Activated CD4-positive, CD25-positive, alpha-beta regulatory T cell treated with anti-CD3 and anti-CD28 coated beads, Interleukin-2, amount 50 U/mL, for 72 hours (primary cell): Measurements from ENCODE around the gene SRSF3.
A peak's percentile ranks its signal among the peaks of the same experiment; 100 is the strongest.
"Not testable (repeated sequence)": the region's sequence is repeated elsewhere in the genome, so short reads cannot be mapped to it uniquely, and the experiment has no call there.

Experiments used
- DNase-seq: peaks from one replicate; pipeline ENCODE4 v3.0.0; 2021

Gene SRSF3

DNA sequence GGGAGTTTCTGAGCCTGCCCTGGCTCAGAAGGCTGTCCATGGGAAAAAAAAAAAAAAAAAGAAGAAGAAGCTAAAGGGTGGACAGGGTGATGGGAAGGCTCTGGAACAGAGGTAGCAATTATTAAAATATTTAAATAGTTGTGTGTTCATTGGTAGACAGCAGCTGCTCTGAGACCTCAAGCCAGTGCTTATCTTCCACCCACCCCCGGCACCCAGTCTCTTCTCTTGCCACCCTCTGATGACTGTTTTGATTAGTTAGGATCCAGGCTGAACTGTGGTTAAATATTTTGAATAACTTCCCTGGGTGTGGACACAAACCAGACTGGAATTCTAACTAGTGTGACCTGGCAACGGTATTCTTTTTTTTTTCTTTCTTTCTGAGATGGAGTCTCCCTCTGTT, 16.9 kb upstream of the SRSF3 start:
- no peak for DNase-seq

DNA sequence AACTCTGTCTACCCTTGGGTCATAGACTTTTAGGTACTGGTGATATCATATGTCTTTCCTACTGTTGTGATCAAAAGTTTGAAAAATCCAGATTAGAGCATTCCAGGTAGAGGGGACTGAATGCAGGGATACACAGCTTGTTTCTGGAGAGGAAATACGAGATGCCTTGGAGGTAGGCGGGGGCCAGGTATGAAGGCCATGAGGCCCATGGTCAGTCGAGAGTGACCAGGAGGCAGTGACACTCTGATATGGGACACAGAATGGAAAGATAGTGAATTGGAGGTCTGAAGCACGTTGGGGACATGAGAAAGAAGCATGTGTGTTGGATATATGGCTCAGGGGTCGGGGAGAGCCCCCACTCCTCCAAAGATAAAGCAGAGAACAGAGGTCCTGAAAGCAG, 16.1 kb upstream of the SRSF3 start:
- DNase-seq, result no peak

DNA sequence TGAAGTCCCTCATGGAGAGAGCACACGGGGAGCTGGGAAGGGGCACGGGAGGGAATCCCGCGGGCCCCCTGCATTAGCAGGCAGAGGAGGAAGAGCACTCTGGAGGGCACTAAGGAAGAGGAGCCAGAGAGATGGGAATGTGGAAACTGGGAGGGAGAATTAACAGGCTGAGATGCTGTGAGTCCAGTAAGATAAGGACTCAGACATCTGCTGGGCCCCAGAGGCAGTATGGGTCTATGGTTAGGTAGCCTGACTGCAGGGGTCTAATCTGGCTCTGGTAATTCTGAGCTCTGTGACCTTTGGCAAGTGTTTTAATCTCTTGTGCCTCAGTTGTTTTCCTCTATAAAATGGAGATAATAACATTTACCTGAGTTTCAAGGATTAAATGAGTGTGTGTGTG, 15.7 kb upstream of the SRSF3 start:
- no peak for DNase-seq

DNA sequence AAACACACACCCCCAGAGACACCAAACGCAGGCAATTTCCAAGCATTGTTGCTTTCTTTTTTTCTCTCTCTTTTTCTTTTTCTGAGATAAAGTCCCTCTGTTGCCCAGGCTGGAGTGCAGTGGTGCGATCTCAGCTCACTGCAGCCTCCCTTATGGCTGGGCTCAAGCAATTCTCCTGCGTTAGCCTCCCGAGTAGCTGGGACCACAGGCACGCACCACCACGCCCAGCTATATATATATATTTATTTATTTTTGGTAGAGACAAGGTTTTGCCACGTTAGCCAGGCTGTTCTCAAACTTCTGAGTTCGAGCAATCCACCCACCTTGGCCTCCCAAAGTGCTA, 14.0 kb upstream of the SRSF3 start:
- DNase-seq, result no peak

DNA sequence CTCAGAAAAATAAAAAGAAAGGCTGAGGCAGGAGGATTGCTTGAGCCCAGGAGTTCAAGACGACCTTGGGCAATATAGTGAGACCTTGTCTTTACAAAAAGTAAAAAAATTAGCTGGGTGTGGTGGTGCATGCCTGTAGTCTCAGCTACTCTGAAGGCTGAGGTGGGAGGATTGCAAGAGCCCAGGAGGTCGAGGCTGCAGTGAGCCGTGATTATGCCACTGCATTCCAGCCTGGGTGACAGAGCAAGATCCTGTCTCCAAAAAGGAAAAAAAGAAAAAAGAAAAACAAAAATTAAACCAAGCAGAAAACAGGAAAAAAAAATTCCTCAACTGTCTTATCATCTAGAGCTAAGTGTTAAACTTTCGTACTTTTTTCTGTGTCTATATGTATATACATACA, 12.4 kb upstream of the SRSF3 start:
- no peak for DNase-seq

DNA sequence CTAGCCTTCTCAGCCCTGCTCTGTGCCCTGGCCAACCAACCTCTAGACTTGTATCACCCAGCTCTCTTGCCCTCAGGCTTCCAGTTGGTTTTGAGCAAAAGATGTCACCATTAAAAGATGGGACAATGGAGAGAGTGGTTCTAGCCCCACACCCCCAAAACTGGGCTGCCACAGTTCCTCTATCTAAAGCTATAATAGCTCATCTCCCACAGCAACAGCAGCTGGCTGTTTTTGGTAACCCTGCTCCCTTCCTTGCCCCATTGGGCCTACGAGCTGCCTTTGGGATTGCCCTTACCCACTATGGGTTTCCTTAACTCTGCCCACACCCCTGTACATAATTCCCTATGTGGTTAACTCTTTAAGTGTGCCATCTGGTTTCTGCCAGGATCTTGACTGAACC, 7.6 kb upstream of the SRSF3 start:
- no peak for DNase-seq

DNA sequence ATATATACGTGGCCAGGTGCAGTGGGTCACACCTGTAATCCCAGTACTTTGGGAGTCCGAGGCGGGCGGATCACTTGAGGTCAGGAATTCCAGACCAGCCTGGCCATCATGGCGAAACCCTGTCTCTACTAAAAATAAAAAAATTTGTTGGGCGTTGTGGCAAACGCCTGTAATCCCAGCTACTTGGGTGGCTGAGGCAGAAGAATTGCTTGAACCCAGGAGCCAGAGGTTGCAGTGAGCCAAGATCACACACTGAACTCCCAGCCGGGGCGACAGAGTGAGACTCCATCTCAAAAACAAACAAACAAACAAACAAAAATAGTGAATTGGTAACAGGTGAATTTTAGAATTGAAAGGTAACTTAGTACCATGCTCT, 5.1 kb upstream of the SRSF3 start:
- DNase-seq, result not testable (repeated sequence)

DNA sequence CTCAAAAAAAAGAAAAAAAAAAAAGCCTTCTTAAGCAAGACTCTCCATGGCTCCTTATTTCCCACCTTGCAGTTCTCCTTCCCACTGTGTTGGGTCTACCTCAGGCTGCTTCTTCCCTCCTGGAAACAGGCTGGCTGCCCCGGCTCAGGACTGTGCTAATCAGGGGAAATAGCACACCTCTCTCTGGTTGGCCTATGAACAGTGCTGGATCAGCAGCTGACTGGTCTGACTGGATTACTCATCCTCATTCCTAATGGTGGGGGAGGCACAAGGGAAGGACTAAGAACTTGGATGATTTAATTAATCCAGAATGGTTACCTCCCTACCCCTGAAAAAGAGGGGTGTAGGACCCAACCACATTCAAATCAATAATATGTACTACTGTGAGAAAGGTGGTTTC, 3.9 kb upstream of the SRSF3 start:
- no peak for DNase-seq

DNA sequence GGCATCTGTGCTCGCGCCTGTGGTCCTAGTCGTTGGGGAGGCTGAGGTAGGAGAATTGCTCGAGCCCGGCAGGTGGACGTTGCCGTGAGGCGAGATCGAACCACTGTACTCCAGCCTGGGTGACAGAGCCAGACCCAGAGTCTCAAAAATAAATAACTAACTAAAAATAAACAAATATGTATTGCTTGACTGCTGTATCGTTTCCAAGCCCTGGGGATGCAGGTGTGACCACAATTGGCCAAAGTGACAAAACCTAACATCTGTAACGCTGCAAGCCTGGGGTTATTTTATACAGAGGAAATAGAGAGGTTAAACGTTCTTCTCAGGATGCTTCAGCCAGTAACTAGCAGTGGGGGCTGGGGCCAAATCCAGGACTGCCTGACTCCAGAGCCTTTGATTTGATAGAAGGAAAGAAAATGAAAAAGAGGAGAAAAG, 1.9 kb upstream of the SRSF3 start:
- DNase-seq, result no peak

DNA sequence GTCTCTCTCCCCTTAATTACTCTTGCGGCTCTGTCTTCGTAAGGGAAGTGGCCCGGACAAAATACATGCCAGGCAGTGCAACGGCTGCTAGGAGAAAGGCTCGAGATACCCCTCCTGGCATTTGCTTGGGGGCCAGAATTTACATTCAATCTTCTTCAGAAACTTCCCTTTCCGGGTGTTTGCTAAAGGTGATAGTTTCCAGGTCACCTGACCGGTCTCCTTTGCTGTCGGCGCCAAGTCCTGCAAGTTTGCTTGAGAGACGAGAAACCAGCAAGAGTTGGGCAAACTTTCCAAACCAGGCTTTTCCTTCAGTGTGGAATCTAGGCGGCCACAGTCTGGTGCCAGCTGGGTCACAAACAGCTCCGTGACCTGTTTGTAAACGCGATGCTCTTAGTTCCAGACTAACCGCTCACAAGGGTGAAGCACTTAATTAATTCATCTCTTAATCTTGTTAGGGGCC, 563 bp upstream of the SRSF3 start:
- peak; percentile 52 for DNase-seq

DNA sequence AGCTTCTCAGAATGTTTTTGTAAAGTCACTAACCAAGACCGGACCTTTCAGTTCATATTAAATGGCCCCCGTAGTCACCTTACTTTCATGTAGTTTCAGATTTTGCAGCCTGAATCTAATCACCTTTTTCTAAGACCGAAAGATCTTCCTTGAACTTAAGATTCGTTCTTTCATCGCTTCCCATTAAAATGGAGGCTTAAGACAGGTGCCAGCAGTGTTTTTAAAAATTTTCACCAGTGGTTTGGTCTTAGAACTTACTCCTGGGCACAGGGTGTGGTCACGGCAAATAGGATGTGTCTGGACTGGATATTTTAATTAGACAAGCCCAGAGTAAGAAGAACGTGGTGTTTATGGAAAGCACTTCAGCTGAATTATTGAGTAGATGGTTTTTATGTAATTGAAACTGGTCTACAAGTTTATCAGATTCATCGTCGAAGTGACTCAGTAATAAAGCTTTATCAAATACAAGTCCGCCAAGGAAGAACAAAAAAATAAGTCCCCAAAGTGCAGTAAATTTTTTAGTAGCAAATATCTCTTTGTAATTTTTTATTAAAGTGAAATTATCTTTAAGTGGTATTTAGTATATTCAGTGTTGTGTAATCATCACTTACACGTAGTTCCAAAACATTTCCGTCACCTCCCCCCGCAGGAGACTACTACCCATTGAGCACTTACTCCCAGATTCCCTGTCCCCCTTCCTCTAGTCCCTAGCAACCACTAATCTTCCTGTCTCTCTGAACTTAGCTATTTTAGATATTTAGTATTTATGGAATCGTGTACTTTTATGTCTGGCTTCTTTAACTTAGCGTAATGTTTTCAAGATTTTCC, 868 bp downstream of the SRSF3 start:
- no peak for DNase-seq

DNA sequence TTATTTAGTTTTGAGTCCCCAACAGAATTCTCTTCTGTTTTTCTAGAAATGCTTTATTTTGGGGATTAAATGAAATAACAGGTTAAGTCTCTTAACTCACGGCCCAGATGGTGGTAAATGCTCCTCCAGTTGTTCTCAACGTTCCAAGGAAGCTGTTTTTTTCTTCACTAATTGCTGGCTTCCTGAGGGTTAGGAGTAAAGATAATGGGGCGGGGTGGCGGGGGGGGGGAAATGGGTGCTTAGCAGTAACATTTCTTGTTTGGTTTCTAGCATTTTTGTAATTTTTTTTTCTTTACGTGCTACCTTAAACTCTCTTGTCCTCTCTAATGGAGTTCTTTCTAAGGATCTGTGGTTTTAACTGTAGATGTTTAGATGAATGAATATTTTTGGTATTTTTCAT, 2.2 kb downstream of the SRSF3 start:
- DNase-seq, result no peak

DNA sequence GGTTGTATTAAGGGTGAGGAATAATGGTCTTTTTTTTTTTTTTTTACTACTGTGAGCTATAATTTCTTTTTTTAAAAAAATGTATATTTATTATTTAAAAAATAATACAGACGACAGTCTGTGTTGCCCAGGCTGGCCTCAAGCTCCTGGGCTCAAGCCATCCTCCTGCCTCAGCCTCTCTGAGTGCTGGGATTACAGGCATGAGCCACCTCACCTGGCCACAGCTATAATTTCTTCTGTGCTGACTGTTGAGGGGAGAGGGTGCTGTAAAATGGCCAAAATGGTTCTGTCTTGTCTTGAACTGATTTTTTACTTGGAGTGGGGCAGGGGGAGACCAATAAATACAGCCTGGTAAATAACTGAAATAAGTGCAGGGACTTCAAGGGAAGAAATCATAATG, 3.6 kb downstream of the SRSF3 start:
- no peak for DNase-seq

DNA sequence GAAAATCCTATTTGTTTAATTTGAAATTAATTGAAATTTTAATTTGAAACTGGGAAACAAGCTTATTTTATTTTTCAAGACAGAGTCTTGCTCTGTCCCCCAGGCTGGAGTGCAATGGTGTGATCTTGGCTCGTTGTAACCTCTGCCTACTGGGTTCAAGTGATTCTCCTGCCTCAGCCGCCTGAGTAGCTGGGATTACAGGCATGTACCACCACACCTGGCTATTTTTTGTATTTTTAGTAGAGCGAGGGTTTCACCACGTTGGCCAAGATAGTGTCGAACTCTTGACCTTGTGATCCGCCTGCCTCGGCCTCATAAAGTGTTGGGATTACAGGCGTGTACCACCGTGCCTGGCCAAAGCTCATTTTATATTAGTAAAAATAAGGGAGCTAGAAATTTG, 4.2 kb downstream of the SRSF3 start:
- no peak for DNase-seq

DNA sequence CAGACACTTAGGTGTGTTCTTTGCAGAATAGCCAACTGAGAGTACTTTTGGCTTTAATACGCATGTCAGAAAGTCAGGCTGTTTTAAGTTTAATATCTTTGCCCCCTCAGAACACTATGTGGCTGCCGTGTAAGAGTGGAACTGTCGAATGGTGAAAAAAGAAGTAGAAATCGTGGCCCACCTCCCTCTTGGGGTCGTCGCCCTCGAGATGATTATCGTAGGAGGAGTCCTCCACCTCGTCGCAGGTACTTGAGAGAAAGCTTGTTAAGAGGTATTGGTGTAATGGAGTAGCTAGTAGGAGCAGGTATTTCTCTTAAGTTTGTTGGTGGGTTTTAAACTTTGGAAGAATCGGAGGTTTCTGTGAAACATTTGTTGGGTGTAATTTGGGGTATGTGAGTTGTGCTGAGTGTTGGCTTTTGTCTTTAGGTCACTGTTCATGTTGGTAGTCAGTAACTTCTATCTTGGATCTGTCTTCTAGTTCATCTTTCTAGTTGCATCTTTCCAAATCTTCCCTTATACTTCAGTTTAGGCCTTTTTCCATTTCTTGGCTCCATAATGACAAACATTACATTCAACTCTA, 4.7 kb downstream of the SRSF3 start:
- DNase-seq, result no peak

DNA sequence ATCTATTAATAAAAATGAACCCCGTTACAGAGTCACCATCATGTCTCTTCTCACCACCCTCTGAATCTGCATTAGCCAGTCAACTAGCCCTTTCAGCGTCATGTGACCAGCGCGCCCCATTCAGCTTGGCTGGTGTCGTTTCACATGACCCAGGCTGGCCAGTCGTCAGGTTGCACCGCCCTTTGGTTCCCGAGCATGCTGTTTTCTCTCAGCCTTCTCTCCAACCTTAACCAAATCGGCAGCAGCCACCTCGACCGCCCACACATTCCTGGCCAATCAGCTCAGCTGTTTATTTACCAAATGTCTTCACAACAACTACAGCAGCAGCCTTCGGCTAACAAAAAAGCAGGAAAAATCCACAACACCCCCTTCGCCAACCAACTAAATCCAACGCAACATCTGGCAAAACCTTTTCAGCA, 5.6 kb downstream of the SRSF3 start:
- peak; percentile 62 for DNase-seq

DNA sequence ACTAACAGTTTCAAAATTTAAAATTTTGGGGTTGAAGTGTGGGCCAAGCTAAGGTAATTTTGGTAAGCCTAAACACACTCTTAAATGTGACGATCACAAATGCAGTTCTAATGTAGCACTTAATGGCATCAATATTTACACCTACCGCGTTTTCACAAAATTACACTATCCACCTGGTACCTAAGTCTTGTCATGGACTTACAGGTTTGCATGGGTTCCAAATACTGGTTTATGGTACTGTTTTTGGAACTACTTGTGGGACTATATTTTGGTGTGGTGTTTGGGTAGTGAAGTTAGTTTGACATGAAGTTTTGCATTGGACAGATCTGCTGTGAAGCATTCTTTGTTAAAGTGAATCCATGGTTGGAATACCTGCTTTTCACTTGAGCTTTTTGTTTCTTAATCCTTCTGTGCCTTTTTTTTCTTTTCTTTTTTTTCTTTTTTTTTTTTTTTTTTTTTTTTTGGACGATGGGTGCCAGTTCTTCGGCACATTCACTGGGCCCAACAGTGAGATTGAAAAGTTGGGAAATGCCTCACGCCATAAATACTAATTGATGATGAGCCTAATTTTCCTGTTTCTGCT, 6.5 kb downstream of the SRSF3 start:
- DNase-seq, result no peak

DNA sequence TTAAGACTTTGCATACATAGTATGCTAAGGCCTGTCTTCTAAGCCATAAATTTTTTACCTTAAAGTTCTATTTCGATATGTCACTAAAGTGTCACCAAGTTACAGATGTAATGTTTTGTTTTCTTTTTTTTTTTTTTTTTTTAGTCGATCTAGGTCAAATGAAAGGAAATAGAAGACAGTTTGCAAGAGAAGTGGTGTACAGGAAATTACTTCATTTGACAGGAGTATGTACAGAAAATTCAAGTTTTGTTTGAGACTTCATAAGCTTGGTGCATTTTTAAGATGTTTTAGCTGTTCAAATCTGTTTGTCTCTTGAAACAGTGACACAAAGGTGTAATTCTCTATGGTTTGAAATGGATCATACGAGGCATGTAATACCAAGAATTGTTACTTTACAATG, 7.7 kb downstream of the SRSF3 start:
- DNase-seq, result not testable (repeated sequence)

DNA sequence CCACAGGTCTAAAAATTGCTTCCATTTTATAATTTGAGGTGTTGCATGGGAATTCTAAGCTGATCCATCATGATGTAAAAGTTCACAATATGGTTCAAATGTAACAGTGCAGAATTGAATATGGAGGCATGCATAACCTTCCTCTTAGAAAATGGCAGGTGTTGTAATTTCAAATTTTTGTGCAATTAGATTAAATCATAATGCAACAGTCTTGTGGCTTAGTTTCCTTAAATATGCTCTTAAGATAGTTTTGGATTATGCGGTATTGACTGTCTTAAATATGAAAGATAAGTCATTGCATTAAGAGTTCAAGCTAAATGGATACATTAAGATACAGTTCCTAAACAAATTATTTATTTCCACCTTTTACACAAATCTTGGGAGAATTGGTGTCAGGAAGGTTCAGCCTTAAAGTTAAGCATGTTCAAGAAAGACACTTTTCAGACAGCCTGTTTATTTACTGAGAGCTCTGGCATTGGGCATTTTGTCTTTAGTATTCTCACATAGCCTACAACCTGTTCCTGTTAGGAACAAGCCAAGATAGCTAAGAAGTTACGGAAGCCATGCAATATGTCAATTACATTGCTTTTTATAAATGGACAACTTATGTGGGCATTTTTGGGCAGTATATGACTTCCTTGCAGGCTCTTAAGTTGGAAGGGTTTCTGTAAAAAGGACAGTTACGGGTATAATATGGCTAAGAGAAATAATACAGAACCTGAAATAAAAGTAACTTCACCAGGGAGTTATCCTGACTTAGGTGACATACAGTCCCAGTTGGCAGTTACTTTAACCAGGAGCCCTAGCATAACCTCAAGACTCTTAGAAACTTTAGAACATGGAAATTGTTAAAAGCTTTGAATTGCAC, 9.3 kb downstream of the SRSF3 start:
- no peak for DNase-seq

DNA sequence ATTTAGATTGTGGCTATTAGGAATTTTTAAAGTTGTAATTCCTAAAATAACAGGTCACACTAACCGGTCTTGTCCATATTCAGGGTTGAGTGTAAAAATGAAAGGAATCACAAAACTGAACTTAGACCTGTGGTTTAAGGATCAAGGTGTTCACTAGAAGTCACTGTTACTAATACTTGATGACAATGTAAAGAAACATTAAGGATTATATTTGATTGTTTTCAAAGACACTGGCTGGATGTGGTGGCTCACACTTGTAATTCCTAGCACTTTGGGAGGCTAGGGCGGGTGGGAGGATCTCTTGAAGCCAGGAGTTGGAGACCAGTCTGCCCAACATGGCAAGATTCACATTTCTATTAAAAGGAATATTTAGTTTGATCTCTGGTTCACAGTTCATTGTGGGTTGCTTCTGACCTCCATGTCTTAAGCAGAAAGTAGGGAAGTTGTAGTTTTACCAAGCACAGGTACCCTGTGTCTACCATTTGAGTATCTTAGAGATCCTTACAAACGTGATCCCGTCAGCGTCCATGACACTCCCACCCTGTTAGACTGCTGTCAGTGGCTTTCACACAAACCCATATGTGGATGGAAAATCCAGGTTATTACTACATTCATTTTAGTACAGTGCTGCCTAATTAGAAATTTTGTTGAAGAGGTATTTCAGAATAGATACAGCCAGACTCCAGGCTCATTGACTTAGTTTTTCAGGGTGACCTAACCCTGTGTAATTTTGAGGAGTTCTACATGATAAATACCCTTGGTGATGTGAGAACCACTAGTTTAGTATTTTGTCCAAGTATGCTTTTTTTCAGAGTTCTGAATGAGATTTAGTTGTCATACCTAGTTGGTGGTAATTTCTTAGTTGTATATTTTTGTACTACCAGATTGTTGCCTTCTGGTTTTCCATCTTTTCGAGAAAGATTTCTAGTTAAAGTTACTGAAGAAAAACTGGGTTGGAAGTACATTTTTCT, 10.2 kb downstream of the SRSF3 start:
- no peak for DNase-seq

DNA sequence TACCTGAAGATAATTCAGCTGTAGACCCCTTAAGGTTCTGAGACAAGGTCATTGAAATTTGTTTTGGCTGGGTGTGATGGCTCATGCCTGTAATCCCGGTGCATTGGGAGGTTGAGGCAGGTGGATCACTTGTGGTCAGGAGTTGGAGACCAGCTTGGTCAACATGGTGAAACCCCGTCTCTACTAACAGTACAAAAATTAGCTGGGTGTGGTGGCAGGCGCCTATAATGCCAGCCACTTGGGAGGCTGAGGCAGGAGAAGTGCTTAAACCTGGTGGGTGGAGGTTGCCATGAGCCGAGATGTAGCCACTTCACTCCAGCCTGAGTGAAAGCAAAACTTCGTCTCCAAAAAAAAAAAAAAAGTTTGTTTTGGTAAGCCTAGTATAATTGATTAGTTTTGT, 11.0 kb downstream of the SRSF3 start:
- no peak for DNase-seq
